HG03039 (cell line): ENCODE measurements around the gene DPM2.

Experiments
- ATAC-seq: cut with Tn5 transposase; IDR thresholded peaks from one replicate; pipeline ENCODE4 v1.9.1; 2021; ENCODE audit warnings: mild to moderate bottlenecking, moderate library complexity; ENCODE audit not compliant: unreplicated experiment

Gene DPM2

DNA sequence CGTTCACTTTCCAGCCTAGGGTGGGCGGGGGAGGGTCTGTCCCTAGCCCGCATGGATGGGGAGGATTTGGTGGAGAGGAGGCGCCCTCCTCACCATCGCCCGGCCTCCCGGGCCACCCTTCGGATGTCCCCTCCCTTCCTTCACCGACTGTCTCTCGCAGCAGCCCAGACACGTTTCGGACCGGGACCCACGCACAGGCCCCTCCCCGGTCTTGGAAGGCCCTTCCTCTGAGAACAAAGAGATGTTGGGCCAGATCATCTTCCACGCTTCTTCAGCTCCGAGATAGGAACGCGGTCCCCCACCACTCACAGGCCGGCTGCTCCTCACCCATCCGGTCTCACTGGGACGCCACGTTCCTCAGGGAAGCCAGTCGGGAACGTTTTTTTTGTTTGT lies 640 bp upstream of the DPM2 start:
- ATAC-seq = no peak

DNA sequence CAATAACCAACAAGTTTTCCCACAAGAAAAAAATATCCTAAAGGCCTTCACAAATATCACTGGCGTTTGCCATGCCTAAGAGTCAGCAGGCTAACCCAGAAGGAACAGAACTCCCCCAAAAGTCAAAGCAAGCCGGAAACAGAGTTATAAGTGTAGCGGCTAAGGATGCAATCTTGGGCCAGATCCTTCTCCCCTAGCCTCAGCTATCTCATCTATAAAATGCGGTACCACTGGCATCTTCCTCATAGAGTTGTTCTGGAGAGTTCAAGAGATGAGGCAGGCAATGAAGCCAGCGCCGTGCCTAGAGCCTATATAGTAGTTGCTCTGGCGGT lies 632 bp downstream of the DPM2 start:
- ATAC-seq = no peak

DNA sequence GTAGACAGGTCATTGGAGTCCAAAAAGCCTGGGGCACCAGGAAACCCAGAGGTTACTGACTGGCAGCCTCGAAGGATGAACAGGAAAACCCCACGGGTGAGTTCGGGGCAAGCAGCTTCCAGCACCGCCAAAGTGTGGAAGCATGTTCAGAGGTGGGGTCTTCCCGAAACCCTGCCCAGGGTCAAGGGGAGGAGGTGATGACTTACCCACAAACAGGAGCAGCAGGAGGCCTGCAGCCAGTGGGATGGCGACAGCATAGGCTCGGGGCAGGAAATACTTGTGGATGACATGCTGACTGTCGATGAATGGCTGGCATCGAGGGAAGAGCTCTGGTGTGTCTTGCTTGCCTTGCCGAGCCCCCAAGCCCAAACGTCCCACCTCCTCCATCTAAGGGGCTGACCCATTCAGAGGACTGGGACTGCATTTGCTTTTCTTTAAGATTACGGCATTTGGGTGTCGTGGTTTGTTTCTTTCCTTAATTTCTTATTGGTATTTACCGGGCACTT lies 1.3 kb downstream of the DPM2 start:
- ATAC-seq = no peak

DNA sequence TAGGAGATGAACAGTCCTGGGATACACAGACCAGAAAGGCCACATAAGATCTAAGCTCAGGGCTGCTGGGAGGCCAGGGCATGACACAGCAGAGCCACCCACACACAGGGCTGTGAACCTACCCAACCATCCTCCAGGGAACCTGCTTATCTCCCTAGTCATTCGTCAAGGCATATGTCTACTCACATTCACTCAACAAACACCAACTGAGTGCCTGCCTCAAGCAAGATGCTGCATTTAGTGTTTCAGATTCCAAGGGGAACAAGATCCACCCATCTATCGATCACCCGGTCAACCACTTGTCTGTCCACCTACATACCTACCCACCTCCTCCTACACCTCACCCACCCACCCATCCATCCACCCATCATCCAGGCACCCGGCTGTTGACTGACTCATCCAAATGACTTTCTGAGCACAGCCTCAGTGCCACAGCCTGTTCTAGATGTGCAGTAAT lies 1.9 kb downstream of the DPM2 start:
- no peak for ATAC-seq

DNA sequence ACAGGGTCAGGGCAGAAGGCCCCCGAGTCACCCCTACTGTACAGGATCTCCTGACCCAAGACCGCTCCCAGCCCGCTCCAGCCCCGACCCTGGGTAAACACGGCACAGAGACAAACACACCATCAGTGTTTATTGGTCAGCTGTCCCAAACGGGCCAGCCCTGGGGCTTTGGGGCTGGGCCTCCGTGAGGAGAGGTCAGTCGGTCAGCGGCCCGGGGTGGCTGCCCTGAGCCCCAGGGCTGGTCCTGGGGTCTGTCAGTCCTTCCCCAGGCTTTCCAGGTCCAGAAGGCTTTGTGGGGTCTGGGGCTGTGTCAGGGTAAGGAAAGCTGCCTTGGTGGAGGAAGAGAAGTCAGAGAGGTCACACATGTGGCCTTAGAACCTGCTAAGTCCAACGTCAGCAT lies 2.7 kb downstream of the DPM2 start:
- no peak for ATAC-seq

DNA sequence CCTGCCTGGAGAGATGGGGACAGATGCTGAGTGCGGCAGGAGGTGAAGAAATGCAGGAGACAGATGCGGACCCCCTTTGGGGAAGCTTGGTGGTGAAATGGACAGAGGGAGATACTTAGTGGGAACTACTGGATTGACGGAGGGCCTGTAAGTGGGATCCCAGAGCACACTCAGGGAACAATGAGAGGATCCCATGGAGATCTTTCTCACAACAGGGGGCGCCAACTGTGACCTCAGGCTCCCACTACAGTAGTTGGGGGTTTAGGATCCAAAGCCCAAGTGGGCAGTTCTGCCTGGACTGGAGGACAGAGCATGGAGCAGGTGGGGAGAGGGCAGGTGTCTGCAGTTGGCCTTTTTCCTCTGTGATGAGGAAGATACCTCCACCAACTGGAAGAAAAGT lies 3.4 kb downstream of the DPM2 start:
- no peak for ATAC-seq

DNA sequence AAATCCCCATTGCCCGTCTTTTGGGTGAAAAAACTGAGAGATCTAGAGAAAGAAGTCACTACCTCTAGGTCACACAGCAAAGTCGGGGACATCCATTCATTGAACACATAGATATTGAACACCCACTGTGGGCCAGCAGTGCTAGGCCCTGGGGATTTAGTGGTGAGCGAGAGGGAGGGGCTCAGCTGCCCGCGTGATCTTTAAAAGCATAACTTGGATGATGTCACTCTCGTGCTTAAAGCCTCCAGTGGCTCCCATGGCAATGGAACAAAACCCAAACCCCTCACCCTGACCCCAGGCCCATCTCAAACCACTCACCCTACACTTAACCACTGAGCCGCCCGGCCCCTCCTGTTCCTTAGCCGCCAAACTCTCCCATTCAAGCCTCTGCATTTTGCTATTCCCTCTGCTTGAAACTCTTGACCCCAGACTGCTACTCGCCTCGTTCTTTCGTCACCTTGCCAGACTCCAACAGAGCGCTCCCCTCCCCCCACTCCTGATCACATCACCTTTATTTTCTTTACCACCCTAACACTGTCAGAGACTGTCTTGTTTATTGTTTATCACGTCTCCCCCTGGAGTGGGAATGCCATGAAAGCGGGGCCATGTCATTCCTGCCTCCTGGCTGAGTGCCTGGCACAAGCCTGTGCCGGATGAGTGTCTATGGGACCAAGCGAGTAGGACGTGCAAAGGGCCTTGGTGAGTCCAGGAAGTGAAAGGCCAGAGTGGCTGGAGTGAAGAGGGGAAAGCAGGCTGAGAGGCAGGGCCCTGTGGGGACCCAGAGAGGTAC lies 6.4 kb downstream of the DPM2 start:
- ATAC-seq = peak; percentile 3

DNA sequence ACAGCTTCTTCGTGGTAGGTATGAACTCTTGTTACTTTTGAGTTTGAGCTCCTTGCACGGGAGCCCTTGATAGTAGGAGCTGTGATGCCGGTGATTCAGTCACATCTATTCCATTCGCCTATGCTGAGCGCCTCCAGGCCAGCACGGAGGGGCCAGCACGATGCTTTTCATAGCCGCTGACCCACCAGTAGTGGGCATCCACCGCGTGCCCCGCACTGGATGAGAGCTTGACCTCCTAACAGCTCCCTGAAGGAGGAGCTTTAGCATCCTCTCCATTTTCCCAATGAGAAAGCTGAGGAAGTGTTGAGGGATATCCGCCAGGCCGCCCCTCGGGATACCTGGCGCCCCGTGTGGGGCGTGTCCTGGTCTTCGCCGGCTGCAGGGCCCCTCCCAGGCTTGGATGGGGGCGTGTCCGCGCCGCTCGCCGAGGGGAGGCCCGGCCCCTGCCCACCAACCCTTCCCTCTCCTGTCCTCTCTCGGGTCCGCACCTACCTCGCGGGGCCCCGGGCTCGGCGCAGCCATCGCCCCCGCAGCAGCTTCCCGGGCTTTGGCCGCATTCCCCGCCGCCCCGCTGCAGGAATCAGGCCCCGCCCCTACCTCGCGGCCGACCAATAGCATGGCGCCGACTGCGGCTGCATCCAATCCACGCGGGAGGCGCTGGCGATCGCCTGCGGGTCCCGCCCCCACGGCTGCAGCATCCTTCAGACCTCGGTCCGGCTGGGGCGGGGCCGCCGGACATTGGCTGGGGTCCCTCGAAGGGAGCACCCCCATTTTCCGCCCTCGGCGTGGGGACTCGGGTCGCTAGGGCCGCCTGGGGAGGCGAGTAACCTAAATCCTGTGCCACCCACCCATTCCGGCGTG lies 7.2 kb downstream of the DPM2 start, which contains the start of gene PIP5KL1:
Gene PIP5KL1 (minus strand): TSS at position 547 of the 861 bp plus-strand sequence. CDS start 25 bp downstream, at position 522.
- peak; percentile 68 for ATAC-seq

DNA sequence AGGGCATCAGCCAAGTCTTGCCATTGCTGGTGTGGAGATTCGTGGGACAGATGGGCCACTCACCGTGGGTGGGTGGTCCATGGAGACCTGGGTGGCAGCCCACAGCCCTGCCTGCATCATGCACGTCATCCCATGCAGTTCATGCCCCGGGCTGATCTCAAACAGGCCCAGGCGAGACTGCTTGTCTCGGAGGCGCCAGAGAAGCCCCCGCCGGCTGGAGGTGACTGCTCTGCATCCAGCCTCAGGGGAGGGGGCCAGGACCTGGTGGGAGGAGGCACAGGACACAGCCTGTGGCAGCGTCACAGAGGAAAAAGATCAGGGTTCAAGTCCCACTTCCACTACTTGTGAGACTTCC lies 8.1 kb downstream of the DPM2 start:
- ATAC-seq = no peak

DNA sequence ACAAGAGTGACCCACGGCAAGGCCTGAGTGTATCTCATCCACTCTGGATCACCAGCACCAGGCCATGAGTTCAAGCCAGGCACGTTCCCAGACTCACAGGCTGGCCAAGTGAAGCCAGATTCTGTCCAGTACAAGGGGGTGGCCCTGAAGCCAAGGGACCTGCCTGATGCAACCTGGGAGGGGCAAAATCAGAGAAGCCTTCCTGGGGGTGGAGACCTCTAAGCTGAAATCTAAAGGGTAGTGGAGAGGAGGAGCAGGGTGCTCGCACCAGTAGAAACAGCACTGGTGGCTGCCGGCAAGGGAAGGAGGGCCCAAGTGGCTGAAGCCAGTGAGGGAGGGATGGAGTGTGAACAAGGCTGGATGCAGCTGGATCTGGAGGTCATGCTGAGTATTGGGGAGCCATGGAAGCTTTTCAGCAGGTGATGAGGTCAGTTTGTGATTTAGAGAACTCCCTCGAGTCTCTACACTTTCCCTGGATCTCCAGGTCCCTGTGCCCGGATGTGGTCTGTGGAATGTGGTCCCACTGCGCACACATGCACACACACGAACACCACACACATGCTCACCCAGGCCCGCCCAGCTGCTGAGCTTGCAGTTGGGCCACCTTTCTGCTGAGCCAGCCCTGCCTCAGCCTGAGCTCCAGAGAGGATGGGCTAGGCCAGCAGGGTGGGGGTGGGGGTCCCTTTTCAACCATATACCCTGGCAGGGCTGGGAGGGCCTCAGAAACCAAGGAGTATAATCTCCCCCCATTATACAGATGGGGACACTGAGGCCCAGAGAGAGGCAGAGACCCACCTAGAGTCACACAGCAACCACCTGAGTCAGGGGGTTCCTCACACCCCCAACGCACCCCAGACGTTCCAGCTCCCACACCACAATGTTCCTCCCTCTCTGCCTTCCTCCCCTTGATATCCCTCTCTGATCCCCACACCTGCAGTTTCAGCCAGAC lies 8.7 kb downstream of the DPM2 start:
- no peak for ATAC-seq

DNA sequence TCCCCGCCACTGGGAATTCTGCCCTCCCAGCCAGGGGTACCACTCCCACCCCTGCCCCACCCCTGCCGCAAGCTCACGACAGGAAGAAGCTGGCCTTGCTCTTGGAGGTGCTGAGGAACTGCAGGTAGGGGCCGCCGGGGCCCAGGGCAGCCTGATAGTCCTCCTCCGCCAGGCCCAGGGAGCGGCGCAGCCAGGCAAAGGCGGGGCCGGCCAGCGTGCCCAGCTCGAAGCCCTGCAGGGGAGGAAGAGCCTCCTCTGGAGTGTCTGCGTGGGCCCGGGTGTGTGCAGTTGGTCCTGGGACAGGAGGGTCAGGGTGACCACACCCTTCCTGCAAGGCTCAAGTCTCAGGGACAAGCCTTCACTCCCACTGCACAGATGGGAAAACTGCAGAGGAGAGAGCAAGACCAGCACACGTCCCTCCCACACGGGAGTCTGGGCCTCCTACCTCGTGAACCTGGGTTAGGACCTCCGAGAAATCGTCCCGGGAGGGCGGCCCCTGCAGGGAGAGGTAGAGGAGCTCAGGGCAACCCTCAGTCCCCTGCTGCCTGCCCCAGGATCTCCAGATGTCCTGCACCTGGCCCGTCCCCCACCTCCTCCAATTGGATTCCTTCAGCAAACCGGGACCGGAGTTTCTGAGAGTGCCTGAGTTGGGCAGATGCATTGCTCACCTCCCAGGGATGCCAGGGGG lies 9.5 kb downstream of the DPM2 start:
- no peak for ATAC-seq

DNA sequence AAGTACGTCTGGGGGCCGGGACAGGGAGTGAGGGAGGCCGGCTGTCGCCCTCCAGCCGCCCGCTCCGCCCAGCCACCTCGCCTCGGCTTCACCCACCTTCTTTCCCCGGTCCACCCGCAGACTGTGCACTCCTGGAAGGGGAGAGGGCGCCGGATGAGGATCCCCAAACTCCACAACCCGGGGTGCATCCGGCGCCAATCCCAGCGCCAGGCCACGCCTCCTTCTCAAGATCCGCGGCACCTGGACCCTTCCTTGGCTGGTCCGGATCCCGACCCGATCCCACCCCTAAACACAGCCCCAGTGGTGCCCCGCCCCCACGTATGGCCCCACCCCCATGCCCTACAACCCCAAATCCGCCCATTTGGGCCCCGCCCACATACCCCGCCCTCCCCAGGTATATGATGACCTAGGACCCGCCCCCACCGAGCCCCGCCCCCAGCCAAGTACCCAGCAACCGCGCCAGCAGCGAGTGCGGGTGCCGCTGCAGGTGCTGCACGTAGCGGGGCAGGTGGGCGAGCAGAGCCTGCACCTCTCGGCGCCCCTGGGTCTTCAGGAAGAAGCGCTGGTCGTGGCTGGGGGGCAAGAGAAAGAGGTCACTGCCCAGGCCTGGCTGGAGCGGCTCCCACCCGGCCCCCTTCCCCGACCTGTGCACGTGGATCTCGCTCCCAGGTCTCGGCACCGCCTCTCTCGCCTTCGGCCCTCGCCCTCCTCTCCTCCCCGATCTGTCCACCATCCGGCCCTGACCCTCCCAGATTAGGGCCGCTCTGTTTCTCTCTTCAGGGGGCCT lies 10.3 kb downstream of the DPM2 start:
- ATAC-seq = no peak

DNA sequence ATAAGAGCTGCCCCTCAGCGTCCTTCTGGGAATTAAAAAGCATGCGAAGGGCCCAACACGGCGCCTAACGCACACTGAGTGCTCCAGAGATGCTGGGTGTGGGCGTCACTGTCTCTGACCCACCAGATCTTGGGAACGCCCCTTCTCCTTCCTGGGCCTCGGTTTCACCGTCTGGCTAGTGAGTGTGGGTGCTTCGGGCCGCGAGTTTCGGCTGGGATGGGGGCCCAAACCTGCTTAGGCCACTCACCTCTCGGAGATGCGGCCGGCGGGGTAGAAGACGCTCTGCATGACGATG lies 10.8 kb downstream of the DPM2 start:
- ATAC-seq = no peak

DNA sequence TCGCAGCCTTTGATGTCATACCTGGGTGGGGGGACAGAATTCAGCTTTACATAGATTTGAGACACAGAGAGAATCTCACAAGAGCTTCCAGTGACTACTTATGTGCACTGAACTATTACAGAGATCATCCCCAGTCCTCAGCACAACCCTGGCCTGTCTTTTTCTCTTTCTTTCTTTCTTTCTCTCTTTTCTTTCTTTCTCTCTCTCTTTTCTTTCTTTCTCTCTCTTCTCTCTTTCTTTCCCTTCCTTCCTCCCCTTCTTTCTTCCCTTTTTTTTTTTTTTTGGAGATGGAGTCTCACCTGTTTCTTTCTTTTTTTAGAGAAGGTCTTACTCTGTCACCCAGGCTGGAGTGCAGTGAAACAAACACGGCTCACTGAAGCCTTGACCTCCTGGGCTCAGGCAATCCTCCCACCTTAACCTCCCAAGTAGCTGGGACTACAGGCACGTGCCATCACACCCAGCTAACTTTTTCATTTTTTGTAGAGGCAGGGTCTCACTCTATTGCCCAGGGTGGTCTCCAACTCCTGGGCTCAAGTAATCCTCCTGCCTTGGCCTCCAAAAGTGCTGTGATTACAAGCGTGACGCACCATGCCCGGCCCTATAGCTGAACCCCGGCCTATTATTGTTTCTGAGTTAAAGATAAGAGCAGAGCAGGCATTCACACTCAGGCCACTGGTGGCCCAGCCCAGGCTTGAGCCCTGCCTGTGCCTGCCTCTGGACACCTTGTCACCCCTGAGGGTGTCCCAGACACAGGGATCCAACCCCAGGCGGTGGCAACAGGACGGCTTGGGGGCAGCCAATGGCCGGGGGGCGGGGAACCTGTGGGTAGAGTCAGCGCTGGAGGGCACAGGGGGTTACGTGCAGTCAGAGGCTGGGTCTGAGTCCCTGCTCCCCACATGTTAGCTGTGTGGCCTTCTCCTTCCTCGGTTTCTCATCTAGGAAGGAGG lies 11.4 kb downstream of the DPM2 start:
- no peak for ATAC-seq

DNA sequence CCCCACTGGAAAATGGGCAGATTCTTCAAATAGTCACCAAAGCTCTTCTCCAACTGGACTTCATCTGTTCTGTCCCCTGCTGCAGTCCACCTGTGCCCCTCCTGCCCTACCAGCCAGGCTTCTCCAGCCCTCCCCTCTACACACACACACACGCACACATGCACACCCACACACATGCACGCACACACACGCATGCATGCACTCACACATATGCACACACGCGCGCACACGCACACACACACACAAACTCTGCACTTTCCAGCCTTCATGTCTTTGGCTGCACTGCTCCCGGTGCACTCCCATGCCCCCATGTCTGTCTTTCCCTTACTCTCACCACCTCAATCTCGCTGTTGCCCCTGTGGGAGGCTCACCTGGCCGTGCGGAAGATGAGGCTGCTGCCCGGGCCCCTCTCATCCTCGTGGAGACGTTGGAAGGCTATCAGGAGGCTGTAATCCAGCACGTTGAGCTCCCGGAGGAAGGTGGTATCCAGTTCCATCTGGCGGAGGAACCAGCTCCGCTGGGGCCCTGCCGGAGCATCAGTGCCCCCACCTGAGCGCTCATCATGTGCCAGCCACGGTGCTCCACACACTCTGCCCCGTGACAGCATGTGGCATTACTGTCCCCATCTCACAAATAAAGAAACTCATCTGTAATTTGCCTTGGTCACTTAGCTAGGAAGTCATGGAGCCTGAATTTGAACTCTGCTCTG lies 12.8 kb downstream of the DPM2 start:
- no peak for ATAC-seq

DNA sequence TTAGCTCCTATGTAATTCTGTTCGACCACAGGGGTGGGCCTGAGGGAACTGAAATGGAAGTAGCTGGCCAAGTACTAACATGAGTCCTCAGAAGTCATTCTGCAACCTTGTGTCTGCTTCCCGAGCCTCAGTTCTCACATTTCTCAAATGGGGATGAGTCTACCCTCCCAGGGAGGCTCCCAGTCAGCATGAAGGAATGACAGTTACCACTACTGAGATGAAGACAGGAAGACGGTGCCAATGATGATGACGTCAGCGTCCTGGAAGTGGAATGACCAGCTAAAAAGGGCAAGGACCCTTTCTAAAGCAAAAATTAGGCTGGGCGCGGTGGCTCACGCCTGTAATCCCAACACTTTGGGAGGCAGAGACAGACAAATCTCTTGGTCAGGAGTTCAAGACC lies 13.9 kb downstream of the DPM2 start:
- ATAC-seq = no peak

DNA sequence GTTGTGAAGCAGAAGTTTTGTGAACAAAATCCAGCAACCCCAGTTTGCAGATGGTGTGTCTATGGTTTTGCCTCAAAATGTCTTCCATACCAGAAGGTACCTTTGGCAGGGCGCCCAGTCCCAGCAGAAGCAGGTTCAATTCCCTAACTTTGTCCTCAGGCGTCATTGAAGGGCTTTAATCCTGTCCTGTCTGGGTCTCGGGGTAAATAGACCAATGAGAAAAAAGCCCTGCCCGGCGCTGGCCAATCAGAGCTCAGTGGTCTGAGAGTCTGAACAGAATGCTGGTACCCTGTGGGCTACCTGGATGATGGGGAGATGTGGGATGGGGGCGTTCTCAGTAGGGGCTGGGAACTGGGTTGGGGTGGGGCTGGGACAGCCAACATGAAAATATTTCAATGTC lies 14.6 kb downstream of the DPM2 start:
- no peak for ATAC-seq

DNA sequence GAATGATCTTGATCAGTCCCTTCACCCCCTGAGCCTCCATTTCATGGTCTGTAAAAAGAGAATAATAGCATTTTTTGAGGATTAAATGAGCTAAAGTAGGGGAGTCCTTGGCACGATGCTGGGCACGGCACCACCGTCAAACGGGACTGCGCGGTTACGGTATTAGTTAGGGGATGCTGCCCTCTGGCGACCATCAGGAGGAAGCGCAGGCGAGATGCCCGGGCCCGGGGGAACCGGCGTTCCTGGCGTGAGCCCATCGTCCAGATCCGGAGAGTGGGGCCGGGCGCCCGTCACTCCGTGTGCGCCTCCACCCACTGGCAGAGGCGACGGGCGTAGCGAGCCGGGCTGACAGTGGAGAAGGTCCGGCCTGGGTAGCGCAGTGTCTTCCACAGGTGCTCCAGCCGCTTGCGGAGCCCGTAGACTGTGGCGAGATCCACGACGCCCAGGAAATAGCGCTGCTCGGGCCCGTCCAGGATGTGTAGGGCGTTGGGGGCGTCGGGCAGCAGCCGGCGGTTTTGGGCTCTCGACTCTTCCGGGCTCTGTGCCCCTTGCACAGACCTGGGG lies 16.0 kb downstream of the DPM2 start:
- no peak for ATAC-seq
